Fibroblast of skin of scalp (primary cell): ENCODE measurements around the gene CEP72.
"Not testable (repeated sequence)": the region's sequence is repeated elsewhere in the genome, so short reads cannot be mapped to it uniquely, and the experiment has no call there.

ENCODE experiments used
- DNase-seq: peaks from one replicate; pipeline ENCODE4 v3.0.0-alpha.2; 2013

The CEP72 gene

GRCh38 chr5:685262-686171 is 73.4 kb downstream of the CEP72 start:
- DNase-seq, result no peak

GRCh38 chr5:686172-686523 is 74.0 kb downstream of the CEP72 start:
- DNase-seq, result not testable (repeated sequence)

DNA sequence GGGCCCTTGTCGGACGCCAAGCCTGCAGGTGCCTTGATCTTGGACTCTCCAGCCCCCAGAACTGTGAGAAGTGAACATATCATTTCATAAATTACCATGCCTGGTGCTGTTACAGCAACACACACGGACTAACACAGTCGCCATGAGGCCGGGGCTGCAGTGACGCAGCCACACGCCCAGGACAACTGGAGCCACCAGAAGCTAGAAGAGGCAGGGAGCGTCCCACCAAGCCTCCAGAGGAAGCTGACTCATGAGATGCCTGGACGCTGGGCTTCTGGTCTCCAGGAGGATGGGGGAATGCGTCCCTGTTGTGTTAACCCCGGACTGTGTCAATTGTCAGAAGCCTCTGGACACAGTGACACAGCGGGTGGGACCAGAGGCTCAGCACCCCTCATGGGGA is 74.8 kb downstream of the CEP72 start:
- not testable (repeated sequence) for DNase-seq

DNA sequence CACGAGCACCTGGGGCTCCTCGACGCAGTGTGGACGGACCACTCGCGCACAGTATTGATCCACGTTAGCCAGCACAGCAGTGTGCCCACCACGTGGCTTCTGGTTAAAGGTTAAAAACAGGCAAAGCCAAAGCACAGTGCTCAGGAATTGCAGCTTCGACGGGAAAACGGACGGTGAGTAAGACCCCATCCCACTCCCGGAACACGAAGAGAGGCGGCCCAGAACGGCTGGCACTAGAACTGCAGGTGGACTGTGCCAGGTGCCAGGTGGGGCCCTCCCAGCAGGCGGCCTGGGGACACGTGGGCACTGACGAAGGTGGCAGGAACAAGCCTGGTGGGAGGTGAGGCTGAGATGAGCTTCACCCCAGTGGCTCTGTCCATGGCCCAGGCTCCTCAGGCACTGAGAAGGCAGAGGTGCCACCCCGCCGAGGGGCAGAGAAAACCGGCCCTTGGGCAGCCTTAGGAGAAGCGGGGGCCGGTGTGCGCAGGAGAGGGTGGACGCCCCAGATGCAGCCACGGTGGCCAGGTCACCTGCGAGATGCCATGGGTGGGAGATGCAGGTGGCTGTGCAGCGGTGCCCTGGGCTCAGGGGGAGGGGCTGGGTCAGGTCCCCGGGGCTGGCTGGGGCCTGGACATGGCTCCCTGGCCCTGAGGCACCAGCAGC is 76.3 kb downstream of the CEP72 start:
- DNase-seq, result not testable (repeated sequence)

GRCh38 chr5:690293-690692 is 78.2 kb downstream of the CEP72 start:
- not testable (repeated sequence) for DNase-seq

DNA sequence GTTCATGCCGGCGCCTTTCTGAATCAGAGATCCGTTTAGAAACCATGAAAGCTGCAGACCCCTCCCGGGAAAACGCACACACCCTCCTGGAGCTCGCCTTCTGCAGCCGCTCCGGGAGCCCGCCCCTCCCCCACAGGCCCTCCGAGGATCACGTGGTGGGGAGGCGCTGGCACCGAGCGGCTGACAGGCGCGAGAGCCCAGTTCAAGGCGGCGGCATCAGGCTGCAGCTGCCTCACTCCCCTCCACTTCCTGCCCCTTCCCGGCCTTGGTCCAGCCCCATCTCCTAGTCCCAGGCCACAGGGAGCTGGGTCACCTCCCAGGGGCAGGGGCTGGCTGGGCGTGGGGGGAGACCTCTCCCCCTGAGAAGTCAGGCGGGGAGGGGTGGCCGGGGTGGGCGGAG is 78.9 kb downstream of the CEP72 start:
- not testable (repeated sequence) for DNase-seq

DNA sequence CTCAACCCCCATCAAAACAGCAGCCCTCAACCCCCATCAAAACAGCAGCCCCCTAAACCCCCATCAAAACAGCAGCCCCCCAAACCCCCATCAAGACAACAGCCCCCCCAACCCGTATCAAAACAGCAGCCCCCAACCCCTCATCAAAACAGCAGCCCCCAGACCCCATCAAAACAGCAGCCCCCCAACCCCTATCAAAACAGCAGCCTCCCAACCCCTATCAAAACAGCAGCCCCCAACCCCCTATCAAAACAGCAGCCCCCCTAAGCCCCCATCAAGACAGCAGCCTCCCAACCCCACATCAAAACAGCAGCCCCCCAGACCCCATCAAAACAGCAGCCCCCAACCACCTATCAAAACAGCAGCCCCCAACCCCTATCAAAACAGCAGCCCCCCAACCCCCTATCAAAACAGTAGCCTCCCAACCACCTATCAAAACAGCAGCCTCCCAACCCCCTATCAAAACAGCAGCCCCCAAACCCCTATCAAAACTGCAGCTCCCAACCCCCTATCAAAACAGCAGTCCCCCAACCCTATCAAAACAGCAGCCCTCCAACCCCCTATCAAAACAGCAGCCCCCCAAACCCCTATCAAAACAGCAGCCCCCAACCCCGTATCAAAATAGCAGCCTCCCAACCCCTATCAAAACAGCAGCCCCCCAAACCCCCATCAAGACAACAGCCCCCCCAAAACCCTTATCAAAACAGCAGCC is 79.8 kb downstream of the CEP72 start:
- no peak for DNase-seq

GRCh38 chr5:692529-693041 is 80.4 kb downstream of the CEP72 start:
- DNase-seq, result not testable (repeated sequence)

- peak; percentile 43 for DNase-seq
Measured at GRCh38 chr5:693271-694041, 81.3 kb downstream of the CEP72 start, which contains the start of gene TPPP. Gene TPPP (minus strand): TSS chr5:693352. CDS start chr5:678060, 15,292 bp downstream.

GRCh38 chr5:694042-694431 is 81.9 kb downstream of the CEP72 start:
- not testable (repeated sequence) for DNase-seq

GRCh38 chr5:695475-695874 is 83.3 kb downstream of the CEP72 start:
- not testable (repeated sequence) for DNase-seq

DNA sequence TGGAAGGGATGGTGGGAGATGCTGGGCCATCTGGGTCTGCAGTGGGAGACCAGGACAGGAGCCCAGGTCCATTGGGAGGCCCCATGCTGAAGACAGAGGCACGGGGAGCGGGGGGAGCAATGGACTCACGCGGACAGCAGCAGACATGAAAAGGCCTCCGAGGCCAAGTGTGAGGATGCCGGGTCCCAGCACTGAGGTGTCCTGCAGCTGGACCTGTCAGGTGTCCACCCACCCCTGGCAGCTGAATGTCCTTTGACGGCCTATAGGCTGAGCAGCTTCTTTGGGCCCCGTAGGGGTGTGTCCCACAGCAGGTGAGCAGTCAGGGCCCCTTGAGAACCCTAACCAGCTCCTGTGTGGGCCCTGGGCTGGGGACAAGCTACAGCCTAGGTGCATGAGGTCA is 84.1 kb downstream of the CEP72 start:
- DNase-seq, result not testable (repeated sequence)

DNA sequence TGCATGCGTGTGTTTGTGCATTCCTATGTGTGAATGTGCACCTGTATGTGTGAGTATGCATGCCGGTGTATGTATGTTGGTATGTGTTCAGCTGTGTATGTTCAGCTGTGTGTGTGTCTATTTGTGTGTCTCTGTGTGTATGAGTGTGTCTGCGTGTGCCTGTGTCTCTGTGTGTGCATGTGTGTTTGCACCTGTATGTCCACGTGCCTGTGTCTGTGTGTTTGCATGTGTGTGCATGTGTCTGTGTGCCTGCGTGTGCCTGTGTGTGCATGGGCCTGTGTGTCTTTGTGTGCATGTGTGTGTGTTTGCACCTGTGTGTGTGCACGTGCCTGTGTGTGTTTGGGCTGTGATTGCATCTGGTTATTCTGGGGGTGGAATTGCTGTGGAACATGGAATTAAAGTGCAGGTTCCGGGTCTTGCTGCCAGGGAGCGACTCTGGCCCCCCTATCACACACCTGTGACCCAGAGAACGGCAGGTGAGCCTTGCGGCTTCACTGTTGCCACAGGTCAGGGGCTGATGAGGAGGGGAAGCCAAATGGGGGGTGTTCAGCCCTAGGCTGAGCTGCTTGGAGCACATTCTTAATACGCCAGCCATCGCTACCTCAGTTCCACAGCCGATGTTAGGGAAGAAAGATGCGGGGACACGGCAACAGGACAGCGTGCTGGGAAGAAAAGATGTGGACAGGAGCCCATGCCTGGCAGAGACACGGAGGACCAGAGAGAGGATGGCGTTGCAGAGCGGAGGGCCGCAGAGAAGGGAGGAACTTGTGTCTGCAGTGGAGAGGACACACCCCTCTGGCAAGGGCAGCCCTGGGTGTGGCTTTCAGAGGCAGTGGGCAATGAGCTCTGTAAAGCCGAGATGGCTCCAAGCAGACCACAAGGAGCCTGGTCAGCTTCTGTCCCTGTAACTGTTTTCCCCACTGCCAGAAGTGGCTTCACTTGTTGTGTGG is 84.9 kb downstream of the CEP72 start:
- DNase-seq, result not testable (repeated sequence)
